Stimulated activated CD8-positive, alpha-beta memory T cell treated with anti-CD3 and anti-CD28 coated beads, Interleukin-4, amount 100 ng/mL, for 24 hours (primary cell): ENCODE data around the gene PLCH1.

Experiments
- DNase-seq: peaks from one replicate; pipeline ENCODE4 v3.0.0-alpha.2; 2020; ENCODE audit warnings: low read depth

The PLCH1 gene, protein sequence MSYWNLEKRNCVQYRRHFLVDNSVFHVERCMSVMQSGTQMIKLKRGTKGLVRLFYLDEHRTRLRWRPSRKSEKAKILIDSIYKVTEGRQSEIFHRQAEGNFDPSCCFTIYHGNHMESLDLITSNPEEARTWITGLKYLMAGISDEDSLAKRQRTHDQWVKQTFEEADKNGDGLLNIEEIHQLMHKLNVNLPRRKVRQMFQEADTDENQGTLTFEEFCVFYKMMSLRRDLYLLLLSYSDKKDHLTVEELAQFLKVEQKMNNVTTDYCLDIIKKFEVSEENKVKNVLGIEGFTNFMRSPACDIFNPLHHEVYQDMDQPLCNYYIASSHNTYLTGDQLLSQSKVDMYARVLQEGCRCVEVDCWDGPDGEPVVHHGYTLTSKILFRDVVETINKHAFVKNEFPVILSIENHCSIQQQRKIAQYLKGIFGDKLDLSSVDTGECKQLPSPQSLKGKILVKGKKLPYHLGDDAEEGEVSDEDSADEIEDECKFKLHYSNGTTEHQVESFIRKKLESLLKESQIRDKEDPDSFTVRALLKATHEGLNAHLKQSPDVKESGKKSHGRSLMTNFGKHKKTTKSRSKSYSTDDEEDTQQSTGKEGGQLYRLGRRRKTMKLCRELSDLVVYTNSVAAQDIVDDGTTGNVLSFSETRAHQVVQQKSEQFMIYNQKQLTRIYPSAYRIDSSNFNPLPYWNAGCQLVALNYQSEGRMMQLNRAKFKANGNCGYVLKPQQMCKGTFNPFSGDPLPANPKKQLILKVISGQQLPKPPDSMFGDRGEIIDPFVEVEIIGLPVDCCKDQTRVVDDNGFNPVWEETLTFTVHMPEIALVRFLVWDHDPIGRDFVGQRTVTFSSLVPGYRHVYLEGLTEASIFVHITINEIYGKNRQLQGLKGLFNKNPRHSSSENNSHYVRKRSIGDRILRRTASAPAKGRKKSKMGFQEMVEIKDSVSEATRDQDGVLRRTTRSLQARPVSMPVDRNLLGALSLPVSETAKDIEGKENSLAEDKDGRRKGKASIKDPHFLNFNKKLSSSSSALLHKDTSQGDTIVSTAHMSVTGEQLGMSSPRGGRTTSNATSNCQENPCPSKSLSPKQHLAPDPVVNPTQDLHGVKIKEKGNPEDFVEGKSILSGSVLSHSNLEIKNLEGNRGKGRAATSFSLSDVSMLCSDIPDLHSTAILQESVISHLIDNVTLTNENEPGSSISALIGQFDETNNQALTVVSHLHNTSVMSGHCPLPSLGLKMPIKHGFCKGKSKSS (N-terminal part only)

DNA sequence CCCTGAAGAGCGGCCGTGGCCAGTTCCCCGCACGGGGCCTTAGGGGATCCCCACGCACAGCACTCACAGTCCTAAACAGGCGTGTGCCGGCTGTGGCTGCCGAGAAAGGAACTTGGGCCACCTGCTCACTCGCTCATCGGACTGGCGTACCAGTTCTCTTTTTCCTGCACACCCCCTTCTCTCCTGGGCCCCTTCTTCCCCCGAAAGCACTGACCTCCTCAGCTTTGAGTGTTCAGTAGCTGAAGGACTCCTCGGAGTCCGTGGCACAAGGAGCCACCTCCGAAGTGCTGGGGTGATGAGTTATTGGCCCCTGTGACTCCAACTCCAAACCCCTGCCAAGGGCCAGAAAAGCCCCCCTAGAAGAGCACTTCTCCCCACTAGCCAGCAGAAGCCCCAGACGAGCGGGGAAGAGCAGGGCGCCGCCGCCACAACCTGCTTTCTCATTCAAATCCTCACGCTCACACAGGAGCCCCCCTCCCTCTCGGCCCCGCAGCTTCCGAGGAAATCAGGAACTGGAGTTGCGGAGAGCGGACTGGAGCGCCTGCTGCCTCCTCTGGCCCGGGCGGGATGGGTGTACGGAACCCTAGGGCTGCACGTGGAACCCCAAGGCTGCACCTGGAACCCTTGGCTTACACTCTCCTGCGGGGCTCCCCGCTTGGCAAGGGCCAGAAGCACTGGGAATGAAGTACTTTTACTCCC, at the start of gene PLCH1:
Gene PLCH1, minus strand, starts transcription at position 446 of the 699 bp plus-strand sequence. CDS start 40,847 bp downstream, outside the sequence.
- DNase-seq: peak; percentile 5

DNA sequence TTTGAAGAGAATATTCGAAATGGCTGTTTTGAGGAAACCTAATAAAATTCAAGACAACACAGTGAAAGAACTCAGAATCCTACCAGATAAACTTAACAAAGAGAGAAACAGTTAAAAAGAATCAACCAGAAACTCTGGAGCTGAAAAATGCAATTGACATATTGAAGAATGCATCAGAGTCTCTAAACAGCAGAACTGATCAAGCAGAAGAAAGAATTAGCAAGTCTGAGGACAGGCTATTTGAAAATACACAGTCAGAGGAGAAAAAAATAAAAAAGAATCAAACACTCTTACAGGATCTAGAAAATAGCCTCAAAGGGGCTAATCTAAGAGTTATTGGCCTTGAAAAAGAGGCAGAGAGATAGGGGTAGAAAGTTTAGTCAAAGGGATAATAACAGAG, 47.7 kb upstream of the PLCH1 start:
- DNase-seq: no peak

DNA sequence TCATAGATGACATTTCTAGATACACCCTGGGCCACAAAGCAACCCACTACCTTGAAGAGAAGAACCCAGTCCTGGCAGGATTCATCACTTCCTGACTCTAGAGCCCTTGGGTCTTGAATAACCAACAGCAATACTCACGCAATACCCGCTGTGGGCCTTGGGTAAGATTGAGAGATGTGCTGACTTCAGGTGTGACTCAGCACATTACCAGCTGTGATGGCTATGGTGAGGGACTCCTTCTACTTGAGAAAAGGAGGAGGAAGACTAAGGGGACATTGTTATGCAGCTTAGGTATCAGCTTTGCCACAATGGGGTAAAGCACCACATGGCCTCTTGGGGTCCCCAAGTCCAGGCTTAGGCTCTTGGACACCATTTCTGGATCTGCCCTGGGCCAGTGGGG, 46.3 kb upstream of the PLCH1 start:
- no peak for DNase-seq

DNA sequence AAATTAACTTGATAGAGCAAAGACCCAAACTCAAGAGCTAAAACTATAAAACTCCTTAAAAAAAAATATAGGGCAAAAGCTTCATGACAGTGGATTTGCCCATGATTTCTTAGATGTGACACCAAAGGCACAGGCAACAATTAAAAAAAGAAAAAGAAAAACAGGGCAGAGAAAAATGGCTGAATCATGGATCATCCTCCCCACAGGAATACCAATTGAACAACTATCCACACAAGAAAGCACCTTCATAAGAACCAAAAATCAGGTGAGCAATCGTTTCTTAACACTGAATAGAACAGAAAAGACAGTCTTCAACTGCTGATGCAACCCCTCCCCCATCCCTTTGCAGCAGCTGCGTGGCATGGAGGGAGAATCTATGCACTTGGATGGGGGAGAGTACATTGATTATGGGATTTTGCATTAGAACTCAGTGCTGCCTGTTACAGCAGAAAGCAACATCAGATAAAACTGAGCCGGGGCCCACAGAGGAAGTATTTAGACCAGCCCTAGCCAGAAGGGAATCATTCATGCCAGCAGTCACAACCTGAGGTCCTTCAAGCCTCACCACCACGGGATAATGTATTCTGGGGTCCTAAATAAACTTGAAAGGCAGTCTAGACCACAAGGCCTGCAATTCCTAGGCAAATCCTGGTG, 45.5 kb upstream of the PLCH1 start:
- no peak for DNase-seq

DNA sequence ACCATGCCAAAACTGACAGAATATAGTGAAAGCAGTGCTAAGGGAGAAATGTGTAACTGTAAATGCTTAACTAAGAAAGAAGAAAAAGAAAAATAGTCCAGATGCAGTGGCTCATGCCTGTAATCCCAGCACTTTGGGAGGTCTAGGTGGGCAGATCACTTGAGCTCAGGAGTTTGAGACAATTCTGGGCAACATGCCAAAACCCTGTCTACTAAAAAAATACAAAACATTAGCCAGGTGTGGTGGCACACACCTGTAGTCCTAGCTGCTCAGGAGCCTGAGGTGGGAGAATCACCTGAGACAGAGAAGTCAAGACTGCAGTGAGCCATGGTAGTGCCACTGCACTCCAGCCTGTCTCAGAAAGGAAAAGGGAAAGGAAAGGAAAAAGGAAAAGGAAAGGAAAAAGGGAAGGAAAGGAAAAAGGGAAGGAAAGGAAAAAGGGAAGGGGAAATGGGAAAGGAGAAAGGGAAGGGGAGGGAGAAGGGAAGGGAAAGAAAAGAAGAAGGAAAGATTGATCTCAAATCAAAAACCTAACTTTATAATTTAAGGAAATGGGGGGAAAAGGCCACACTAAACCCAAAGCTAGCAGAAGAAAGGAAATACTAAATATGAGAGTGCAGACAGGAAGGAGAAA, 40.9 kb upstream of the PLCH1 start:
- DNase-seq: no peak

DNA sequence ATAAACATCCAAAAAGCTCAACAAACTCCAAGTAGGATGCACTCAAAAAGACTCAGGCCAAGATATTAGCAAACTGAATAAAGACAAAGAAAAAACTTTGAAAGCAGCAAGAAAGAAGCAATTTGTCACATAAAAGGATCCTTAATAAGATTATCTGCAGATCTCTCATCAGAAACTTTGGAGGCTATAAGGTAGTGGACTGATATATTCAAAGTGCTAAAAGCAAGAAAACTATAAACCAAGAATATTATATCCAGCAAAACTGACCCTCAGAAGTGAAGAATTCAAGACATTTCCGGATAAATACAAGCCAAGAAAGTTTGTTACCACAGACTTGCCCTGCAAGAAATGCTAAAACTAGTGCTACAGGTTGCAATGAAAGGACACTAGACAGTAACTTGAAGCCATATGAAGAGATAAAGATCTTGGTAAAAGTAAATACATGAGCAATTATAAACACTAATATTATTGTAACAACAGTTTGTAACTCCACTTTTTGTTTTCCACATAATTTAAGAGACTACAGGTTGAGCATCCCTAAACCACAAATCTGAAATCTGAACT, 37.6 kb upstream of the PLCH1 start:
- DNase-seq: no peak

DNA sequence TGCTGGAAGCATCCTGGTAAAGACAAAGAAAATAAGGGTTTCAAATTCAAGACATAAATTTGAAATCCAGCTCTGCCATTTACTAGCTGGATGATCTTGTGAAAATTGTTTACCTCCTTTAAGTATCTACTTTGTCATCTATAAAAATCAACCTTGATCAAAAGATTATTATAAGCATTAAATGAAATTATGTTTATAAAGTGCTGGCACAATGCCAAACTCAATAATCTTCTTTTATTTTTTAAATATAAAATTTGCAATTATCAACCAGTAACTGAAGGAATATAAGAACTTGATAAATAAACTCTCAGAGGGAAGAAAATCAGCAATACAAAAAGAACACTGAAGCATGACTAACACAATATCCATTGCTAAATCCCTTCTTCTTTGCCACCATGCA, 35.4 kb upstream of the PLCH1 start:
- no peak for DNase-seq

DNA sequence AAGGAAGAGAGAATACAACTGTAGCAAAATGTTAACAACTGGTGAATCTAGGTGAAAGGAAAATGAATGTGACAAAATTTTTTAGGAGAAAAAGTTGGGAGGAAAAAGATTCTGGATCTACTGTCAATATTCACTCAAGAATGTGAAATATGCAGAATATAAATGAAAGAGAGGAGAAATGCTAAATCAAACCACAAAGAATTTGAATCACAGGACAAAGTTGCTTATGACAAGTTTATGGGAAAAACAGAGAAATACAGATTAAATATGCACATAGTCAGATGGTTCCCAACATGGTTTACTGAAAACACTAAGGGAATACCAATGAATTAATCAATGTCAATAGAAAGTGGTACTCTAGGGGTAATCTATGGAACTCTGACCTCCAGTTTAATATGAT, 33.6 kb upstream of the PLCH1 start:
- no peak for DNase-seq

DNA sequence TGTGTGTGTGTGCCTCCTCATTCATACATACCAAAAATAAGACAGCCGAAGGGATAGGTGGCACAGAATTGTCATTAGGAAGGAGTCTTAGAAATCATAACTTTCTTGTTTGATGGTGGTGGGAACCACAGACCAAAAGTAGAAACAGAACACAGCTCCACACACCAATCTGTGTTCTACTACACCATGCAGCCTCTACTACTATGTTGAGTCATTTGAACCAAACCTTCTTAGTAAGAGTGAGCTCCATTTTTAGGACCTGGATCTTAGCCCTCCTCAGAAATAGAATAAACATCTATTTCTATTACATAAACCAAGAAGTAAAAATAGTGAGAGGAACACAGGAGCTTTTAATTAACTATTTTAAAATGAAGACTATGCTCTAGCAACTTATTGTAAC, 27.9 kb upstream of the PLCH1 start:
- DNase-seq: no peak

DNA sequence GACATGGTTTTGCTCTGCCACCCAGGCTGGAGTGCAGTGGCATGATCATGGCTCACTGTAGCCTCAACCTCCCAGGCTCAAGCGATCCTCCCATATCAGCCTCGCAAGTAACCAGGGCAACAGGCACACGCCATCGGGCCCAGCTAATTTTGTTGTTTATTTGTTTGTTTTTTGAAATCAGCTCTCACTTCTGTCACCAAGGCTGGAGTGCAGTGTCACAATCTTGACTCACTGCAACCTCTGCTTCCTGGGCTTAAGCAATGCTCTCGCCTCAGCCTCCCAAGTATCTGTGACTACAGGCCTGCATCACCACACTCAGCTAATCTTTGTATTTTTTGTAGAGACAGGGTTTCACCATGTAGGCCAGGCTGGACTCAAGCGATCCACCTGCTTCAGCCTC, 26.3 kb upstream of the PLCH1 start:
- no peak for DNase-seq

DNA sequence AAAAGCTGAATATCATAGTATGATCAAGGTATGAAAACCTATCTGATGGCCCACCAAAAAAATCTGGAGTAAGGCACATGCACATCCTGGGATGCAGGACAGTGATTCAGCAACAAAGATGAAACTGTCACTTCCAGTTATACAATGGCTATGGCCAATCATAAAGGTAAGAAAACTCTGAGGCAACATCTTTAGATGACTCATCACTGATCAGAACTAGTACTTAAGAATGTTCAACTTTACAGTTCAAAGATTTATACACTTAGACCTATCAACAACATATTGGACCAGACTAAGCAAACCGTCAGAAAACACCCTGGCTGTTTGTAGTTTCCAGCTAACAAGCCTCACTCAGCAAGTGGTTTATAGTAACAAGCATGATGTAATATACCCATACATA, 21.3 kb upstream of the PLCH1 start:
- no peak for DNase-seq

DNA sequence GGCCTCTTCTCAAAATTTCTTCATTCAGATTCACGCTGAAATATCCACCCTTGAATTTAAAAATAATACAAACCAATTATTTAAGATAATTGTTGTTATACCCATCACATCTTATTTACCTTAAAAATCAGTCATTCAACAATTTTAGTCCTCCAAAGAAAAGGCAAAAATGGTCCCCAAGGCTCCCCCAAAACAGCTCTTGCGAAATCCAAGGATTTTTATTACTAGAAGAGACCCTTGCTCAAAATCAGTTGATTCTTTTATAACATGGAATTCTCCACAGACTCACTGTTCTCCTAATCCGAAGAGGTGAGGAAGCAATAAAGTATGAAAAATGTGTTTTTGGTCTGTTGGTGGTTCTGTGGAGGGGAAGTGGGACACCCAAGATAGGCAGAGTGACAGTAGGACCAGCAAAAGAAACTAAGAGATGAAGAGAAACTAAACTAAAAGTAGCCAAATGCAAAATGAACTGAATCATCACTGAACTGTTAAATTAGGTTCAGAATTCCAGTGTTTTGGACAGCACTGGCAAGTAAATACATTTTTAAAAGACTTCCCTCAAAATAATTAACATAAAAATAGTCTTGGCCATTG, 19.1 kb upstream of the PLCH1 start:
- DNase-seq: no peak

DNA sequence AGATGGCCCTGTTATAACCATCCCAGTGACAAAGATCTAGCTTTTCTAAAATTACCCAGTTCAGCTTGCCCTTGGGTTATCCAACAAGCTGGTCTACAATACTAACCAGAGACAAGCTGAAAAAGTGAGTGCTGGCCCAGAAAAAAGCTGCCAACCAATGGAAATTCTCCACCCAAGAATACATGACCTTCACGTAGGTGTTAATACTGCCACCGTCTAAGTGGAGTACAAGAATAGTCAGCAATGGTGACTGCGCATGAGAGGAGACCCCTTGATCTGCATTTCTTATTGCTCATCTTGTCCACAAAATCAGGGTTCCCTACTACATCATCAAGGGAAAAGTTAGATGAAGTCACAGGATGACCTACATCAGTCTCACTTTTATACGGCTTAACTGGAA, 15.8 kb upstream of the PLCH1 start:
- no peak for DNase-seq

DNA sequence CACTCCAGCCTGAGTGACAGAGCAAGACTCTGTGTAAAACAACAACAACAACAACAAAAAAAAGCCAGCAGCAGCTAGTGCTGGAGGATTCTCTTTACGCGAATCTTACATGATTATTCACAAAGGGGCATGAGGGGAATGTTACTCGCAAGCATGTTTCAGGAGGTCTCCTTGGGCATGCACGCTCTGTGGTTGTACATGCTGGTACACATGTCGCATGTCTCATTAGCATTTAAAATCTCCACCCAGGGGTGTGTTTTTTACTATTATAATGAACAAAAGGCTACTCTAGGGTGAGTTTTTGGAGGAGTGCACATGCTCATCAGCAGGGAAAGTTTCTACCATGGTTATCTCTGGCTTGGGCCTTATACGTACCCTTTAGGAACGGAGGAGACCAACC, 12.7 kb upstream of the PLCH1 start:
- DNase-seq: no peak

DNA sequence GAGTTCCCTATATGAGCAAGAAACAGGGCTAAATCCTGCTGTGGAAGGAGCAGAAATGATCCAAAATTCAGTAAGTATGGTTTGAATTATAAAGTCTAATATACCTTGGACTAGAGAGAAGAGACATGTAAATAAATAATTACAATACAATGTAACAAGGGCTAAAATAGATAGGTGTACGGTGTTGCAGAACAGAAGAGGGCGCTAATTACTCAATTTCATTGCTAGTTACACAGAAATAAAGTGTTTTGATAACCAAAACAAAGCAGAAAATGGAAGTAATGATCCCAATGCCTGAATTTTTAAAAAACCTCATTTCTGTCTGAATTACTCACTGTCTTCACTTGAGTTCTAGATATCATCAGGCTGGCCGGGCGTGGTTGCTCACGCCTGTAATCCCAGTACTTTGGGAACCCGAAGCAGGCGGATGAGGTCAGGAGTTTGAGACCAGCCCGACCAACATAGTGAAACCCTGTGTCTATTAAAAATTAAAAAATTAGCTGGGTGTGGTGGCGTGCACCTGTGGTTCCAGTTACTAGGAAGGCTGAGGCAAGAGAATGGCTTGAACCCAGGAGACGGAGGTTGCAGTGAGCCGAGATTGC, 8.3 kb upstream of the PLCH1 start:
- DNase-seq: no peak

DNA sequence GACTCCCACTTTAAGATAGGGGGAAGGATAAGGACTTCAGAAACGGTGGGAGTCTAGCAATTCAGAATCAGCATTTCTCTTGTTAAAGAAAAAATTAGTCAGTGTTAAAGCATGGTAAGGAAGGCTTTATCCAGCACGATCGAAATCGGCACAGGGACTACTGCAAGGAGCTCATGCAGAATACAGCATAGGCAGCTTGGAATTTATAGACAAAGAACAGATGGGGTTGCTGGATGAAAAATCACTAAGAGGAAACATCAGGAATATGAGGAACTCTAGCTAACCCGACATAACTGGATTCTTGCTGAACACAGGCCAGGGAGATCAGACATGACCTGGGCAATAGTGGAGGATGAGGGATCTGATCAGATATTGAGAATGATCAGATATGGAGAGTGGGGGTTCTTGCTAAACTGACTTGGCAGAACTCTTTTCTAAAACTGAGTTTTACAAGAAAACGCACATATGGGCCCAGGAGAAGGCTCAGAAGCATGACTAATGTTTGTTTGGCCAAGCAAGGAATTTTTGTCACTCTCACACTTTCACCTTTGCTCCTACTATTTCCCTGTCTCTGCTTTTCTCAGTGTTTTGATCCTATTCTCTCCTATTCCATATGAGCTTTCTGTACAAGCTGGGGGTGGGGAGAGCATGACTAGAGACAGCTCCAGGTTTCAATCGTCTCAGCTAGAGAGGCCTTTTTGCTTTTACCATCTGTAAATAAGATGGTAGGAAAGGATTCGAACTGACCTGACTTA, 3.9 kb upstream of the PLCH1 start:
- no peak for DNase-seq

DNA sequence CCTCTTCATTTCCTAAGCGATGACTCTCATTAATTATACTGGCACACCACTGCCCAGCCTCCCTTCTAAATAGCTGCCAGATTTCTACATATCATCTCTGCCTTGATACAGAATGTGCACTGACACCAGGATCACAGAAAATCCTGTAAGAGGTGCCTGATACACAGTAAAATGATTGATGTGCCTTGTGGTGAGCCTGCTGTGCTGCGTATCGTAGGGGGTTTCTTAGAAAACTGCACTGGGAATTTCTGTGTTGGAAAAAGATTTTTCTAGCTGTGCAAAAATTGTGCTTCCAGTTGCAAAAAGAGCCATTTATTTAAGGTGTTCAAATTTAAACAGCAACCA, 3.0 kb upstream of the PLCH1 start:
- no peak for DNase-seq

DNA sequence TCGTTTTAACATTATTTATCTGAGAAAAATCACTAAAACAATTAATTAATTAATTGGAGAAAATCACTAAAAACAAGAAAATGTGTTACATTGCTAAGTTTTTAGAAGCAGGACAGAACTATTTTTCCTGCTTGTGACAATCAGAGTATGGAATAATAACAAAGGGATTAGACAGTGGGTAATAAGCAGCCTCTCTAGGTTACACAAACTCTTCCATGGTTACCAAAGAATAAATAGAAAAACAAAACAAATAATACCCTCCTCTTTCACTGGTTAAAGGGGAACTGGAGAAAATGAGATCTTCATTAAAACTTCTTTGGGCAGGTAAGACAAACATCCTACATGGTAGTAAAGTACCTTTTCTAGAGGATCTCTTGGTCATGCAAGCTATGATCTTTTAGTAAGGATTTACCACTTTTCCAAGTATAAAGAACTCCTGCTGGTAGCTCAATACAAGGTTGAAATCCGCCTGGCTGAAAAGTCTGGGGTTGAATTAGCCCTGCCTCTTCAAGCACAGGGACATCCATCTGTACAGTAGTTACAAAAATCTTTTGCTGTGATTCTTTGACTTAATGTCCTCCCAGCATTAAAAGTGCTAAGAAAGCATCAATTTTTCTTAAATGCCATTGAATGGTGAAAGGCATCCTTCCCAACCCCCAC, 2.5 kb upstream of the PLCH1 start:
- no peak for DNase-seq

DNA sequence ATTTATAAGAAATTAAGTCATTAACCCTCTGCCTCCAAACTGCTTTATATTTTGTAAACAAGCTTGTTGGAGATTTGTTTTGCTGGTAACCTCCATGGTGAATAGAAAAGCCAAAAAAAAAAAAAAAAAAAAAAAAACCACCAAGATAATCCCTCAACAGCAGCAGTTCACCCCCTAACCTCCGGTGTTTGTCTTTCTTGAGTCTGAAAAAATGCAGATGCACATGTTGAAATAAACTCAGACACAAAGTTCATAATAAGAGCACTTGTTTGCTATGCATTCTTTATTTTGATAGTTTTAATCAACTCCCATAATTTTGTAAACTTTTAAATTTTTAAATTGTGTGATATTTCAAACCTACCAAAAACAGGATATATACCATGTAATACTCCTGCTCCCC, 1.8 kb upstream of the PLCH1 start:
- no peak for DNase-seq
